ENCODE measurements around the gene BPI.

The BPI gene

GRCh38 chr20:38275815-38276550 lies 28.0 kb upstream of the BPI start:
- no peaks in the 10 kb centered on the region for H3K9me3 ChIP-seq (ENCODE audit: severe bottlenecking)
- H3K27ac ChIP-seq (ENCODE audit: poor library complexity, severe bottlenecking) = peak overlapping the region; percentile 87
- no peaks in the 10 kb centered on the region for H3K36me3 ChIP-seq (ENCODE audit: low read depth)
- H3K4me1 ChIP-seq (ENCODE audit: insufficient read depth, poor library complexity, severe bottlenecking) = peaks cover 45% of the 10 kb centered on the region
- no peaks in the 10 kb centered on the region for H3K27me3 ChIP-seq (ENCODE audit: insufficient read depth, poor library complexity, severe bottlenecking)
- TF ChIP-seq, protein P1, sequence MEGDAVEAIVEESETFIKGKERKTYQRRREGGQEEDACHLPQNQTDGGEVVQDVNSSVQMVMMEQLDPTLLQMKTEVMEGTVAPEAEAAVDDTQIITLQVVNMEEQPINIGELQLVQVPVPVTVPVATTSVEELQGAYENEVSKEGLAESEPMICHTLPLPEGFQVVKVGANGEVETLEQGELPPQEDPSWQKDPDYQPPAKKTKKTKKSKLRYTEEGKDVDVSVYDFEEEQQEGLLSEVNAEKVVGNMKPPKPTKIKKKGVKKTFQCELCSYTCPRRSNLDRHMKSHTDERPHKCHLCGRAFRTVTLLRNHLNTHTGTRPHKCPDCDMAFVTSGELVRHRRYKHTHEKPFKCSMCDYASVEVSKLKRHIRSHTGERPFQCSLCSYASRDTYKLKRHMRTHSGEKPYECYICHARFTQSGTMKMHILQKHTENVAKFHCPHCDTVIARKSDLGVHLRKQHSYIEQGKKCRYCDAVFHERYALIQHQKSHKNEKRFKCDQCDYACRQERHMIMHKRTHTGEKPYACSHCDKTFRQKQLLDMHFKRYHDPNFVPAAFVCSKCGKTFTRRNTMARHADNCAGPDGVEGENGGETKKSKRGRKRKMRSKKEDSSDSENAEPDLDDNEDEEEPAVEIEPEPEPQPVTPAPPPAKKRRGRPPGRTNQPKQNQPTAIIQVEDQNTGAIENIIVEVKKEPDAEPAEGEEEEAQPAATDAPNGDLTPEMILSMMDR (IDR thresholded peaks at IDR 0.05; ENCODE audit: poor library complexity, severe bottlenecking) = no peak
- H3K4me3 ChIP-seq (ENCODE audit: severe bottlenecking) = no peak overlapping the region
- ATAC-seq (ENCODE audit: low read depth) = peak; percentile 79
- DNase-seq (ENCODE audit: low spot score) = peak; percentile 80

GRCh38 chr20:38277285-38277684 lies 26.7 kb upstream of the BPI start:
- ATAC-seq (ENCODE audit: low read depth) (no peak), DNase-seq (ENCODE audit: low spot score) (no peak)
- Histone ChIP-seq H3K4me3 (ENCODE audit: severe bottlenecking) (no peak overlapping the region), H3K27me3 (ENCODE audit: insufficient read depth, poor library complexity, severe bottlenecking) (no peaks in the 10 kb centered on the region), H3K4me1 (ENCODE audit: insufficient read depth, poor library complexity, severe bottlenecking) (peaks cover 32% of the 10 kb centered on the region), H3K27ac (ENCODE audit: poor library complexity, severe bottlenecking) (peak overlapping the region; percentile 87), H3K36me3 (ENCODE audit: low read depth) (no peaks in the 10 kb centered on the region), H3K9me3 (ENCODE audit: severe bottlenecking) (no peaks in the 10 kb centered on the region)
- TF ChIP-seq, protein P1 (IDR thresholded peaks at IDR 0.05; ENCODE audit: poor library complexity, severe bottlenecking) = no peak

DNA sequence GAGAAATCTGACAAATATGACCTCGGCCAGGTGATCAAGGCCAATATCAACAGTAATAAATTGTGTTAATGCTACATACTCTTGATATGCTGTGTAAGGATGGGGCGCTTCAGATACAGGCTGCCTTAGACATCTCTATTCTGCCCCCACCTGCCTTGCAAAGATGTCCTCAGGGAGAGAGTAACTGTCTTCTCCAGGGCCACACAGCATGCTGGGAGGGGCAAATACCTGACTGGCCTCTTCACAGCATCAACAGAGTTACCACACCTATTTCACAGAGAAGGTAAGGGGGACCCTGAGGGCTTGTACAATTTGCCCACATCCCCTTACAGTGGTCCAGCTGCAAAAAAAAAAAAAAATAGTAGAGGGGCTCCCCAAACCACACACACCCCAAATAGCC lies 26.3 kb upstream of the BPI start:
- TF ChIP-seq, protein P1 (IDR thresholded peaks at IDR 0.05; ENCODE audit: poor library complexity, severe bottlenecking) = no peak
- no peak overlapping the region for H3K4me3 ChIP-seq (ENCODE audit: severe bottlenecking)
- DNase-seq (ENCODE audit: low spot score) (peak; percentile 41), ATAC-seq (ENCODE audit: low read depth) (no peak)
- H3K4me1 ChIP-seq (ENCODE audit: insufficient read depth, poor library complexity, severe bottlenecking) = peaks cover 28% of the 10 kb centered on the region
- H3K9me3 ChIP-seq (ENCODE audit: severe bottlenecking) = no peaks in the 10 kb centered on the region
- H3K36me3 ChIP-seq (ENCODE audit: low read depth) = no peaks in the 10 kb centered on the region
- no peak overlapping the region for H3K27ac ChIP-seq (ENCODE audit: poor library complexity, severe bottlenecking)
- no peaks in the 10 kb centered on the region for H3K27me3 ChIP-seq (ENCODE audit: insufficient read depth, poor library complexity, severe bottlenecking)

GRCh38 chr20:38278131-38278530 lies 25.8 kb upstream of the BPI start:
- peak; percentile 65 for DNase-seq (ENCODE audit: low spot score)

More at GRCh38 chr20:38278131-38278530, 25.8 kb upstream of the BPI start:
- Histone ChIP-seq H3K36me3 (ENCODE audit: low read depth) (no peaks in the 10 kb centered on the region), H3K4me3 (ENCODE audit: severe bottlenecking) (no peak overlapping the region), H3K9me3 (ENCODE audit: severe bottlenecking) (no peaks in the 10 kb centered on the region), H3K27me3 (ENCODE audit: insufficient read depth, poor library complexity, severe bottlenecking) (no peaks in the 10 kb centered on the region), H3K27ac (ENCODE audit: poor library complexity, severe bottlenecking) (no peak overlapping the region), H3K4me1 (ENCODE audit: insufficient read depth, poor library complexity, severe bottlenecking) (peaks cover 24% of the 10 kb centered on the region)
- no peak for ATAC-seq (ENCODE audit: low read depth)
- TF ChIP-seq, protein P1 (IDR thresholded peaks at IDR 0.05; ENCODE audit: poor library complexity, severe bottlenecking) = no peak
